Activated CD4-positive, alpha-beta memory T cell treated with anti-CD3 and anti-CD28 coated beads for 36 hours (primary cell): ENCODE results near the gene LENEP. TPM values are rescaled to one million over a fixed set of nuclear protein-coding genes. Genes with fewer than 3 reads are reported as not detected.

Source experiments
- CTCF ChIA-PET: fragments of 350-600 bp; sonication (Branson Sonifier 250); formaldehyde crosslinking; loops from one replicate; lab custom pipeline; 2021; ENCODE audit warnings: antibody characterized with exemption, inconsistent platforms; lab: Charles Lee
- POLR2A ChIA-PET: fragments of 350-600 bp; sonication (Branson Sonifier 250); formaldehyde crosslinking; loops from one replicate; lab custom pipeline; 2021; ENCODE audit warnings: antibody characterized with exemption; lab: Charles Lee
- DNase-seq: peaks from one replicate; pipeline ENCODE4 v3.0.0-alpha.2; 2020
- H3K27ac Mint-ChIP-seq: one replicate; pipeline ENCODE4 v1.8.0; 2021; ENCODE audit warnings: mixed read lengths
- H3K27me3 Mint-ChIP-seq: one replicate; pipeline ENCODE4 v1.8.0; 2021; ENCODE audit warnings: mixed read lengths
- H3K36me3 Mint-ChIP-seq: one replicate; pipeline ENCODE4 v1.8.0; 2021; ENCODE audit warnings: mixed read lengths
- H3K4me1 Mint-ChIP-seq: one replicate; pipeline ENCODE4 v1.8.0; 2021; ENCODE audit warnings: low read depth, mixed read lengths
- H3K4me3 Mint-ChIP-seq: one replicate; pipeline ENCODE4 v1.8.0; 2021; ENCODE audit warnings: mild to moderate bottlenecking, mixed read lengths
- H3K9me3 Mint-ChIP-seq: one replicate; pipeline ENCODE4 v1.8.0; 2021; ENCODE audit warnings: mixed read lengths
- intact Hi-C: fragments of 100-400 bp; cut with micrococcal nuclease; formaldehyde crosslinking; loops from one replicate; pipeline ENCODE4 v1.15.1; 2023
- total RNA-seq, 2 experiments: library from RNA; stranded (reverse); gene quantifications; one replicate each; pipeline ENCODE4 v1.2.3, GENCODE V29; 2021

Gene LENEP
- total RNA-seq, 2 experiments from 2014 or later = 0.36 to 0.56 TPM

GRCh38 chr1:155033524-155033923, 40.1 kb downstream of the LENEP start, which contains the start of the genes DCST1 and DCST2:
Gene DCST1, plus strand, starts transcription at chr1:155033824. Its CDS starts 213 bp downstream, at chr1:155034037.
Gene DCST2, minus strand, starts transcription at chr1:155033781. Its CDS starts 80 bp downstream, at chr1:155033701.
- POLR2A ChIA-PET = no interaction called here
- CTCF ChIA-PET = interaction anchor here (1.0 to 2.3 kb wide), 2 partner anchors 10 to 16 kb away, joined by 4 to 6 read pairs; no protein-coding TSS in a partner anchor
- intact Hi-C loops = no loop called here
- H3K4me1 Mint-ChIP-seq = no peaks in the 10 kb centered on the region
- no peaks in the 10 kb centered on the region for H3K36me3 Mint-ChIP-seq
- no peaks in the 10 kb centered on the region for H3K9me3 Mint-ChIP-seq
- no peak within 1 kb of the TSS for H3K4me3 Mint-ChIP-seq
- no peaks in the 10 kb centered on the region for H3K27me3 Mint-ChIP-seq
- H3K27ac Mint-ChIP-seq = no peak within 1 kb of the TSS
- no peak for DNase-seq

GRCh38 chr1:155034318-155035208, 41.2 kb downstream of the LENEP start:
- CTCF ChIA-PET = interaction anchor here (0.6 to 2.3 kb wide), 5 partner anchors 9 to 182 kb away, joined by 3 to 6 read pairs (median 3); partner anchors contain the start of gene ADAM15
- Mint-ChIP-seq H3K36me3 (no peaks in the 10 kb centered on the region), H3K4me1 (no peaks in the 10 kb centered on the region), H3K27me3 (peaks cover 2% of the 10 kb centered on the region), H3K4me3 (no peak overlapping the region), H3K9me3 (no peaks in the 10 kb centered on the region), H3K27ac (no peak overlapping the region)
- intact Hi-C loops = no loop called here
- POLR2A ChIA-PET = no interaction called here
- no peak for DNase-seq

GRCh38 chr1:155035936-155036335, 42.5 kb downstream of the LENEP start:
- Mint-ChIP-seq H3K27ac (no peak overlapping the region), H3K9me3 (no peaks in the 10 kb centered on the region), H3K27me3 (peaks cover 2% of the 10 kb centered on the region), H3K4me3 (no peak overlapping the region), H3K4me1 (no peaks in the 10 kb centered on the region), H3K36me3 (no peaks in the 10 kb centered on the region)
- intact Hi-C loops = no loop called here
- ChIA-PET POLR2A (no interaction called here), CTCF (interaction anchor here (1.0 to 2.3 kb wide), 3 partner anchors 8 to 15 kb away, joined by 3 to 6 read pairs (median 3); partner anchors contain the start of gene ADAM15)
- DNase-seq = no peak

- H3K4me3 Mint-ChIP-seq = no peak overlapping the region
- intact Hi-C loops = no loop called here
- no peak for DNase-seq
- no peak overlapping the region for H3K27ac Mint-ChIP-seq
- CTCF ChIA-PET = interaction anchor here (5.2 kb wide), 1 partner anchor 13 kb away, joined by 23 read pairs; the partner anchor contains the start of gene ADAM15
- H3K9me3 Mint-ChIP-seq = no peaks in the 10 kb centered on the region
- POLR2A ChIA-PET = no interaction called here
- H3K36me3 Mint-ChIP-seq = no peaks in the 10 kb centered on the region
- H3K4me1 Mint-ChIP-seq = no peaks in the 10 kb centered on the region
- peaks cover 2% of the 10 kb centered on the region for H3K27me3 Mint-ChIP-seq
Observed at GRCh38 chr1:155037043-155037442, 43.7 kb downstream of the LENEP start.

- Mint-ChIP-seq H3K36me3 (no peaks in the 10 kb centered on the region), H3K4me3 (no peak overlapping the region), H3K4me1 (no peaks in the 10 kb centered on the region), H3K9me3 (no peaks in the 10 kb centered on the region), H3K27me3 (peaks cover 2% of the 10 kb centered on the region), H3K27ac (no peak overlapping the region)
- DNase-seq = no peak
- ChIA-PET CTCF (interaction anchor here (1.0 to 5.2 kb wide), 3 partner anchors 12 to 43 kb away, joined by 3 to 23 read pairs (median 10); partner anchors contain the start of gene ADAM15), POLR2A (no interaction called here)
- intact Hi-C loops = no loop called here
Observed at GRCh38 chr1:155037851-155038441, 44.6 kb downstream of the LENEP start.

- POLR2A ChIA-PET = no interaction called here
Observed at GRCh38 chr1:155038602-155039307, 45.4 kb downstream of the LENEP start.

GRCh38 chr1:155039308-155039669, 45.9 kb downstream of the LENEP start:
- ChIA-PET CTCF (interaction anchor here (0.5 to 5.2 kb wide), 6 partner anchors 11 to 166 kb away, joined by 3 to 23 read pairs (median 4); partner anchors contain the start of gene ADAM15), POLR2A (no interaction called here)
- intact Hi-C loops = no loop called here
- no peaks in the 10 kb centered on the region for H3K9me3 Mint-ChIP-seq
- H3K36me3 Mint-ChIP-seq = no peaks in the 10 kb centered on the region
- no peak overlapping the region for H3K27ac Mint-ChIP-seq
- peaks cover 2% of the 10 kb centered on the region for H3K27me3 Mint-ChIP-seq
- H3K4me1 Mint-ChIP-seq = no peaks in the 10 kb centered on the region
- no peak overlapping the region for H3K4me3 Mint-ChIP-seq
- no peak for DNase-seq

More at GRCh38 chr1:155038602-155039307, 45.4 kb downstream of the LENEP start:
- H3K9me3 Mint-ChIP-seq = no peaks in the 10 kb centered on the region
- H3K27ac Mint-ChIP-seq = no peak overlapping the region
- no peaks in the 10 kb centered on the region for H3K36me3 Mint-ChIP-seq
- H3K4me3 Mint-ChIP-seq = no peak overlapping the region
- no peak for DNase-seq
- intact Hi-C loops = no loop called here
- H3K4me1 Mint-ChIP-seq = no peaks in the 10 kb centered on the region
- CTCF ChIA-PET = interaction anchor here (0.5 to 5.2 kb wide), 6 partner anchors 12 to 166 kb away, joined by 3 to 23 read pairs (median 4); partner anchors contain the start of gene ADAM15
- H3K27me3 Mint-ChIP-seq = peaks cover 2% of the 10 kb centered on the region

- intact Hi-C loops = no loop called here
- Mint-ChIP-seq H3K27me3 (peaks cover 2% of the 10 kb centered on the region), H3K4me3 (no peak overlapping the region), H3K36me3 (no peaks in the 10 kb centered on the region), H3K9me3 (no peaks in the 10 kb centered on the region), H3K4me1 (peaks cover 7% of the 10 kb centered on the region), H3K27ac (no peak overlapping the region)
- ChIA-PET CTCF (interaction anchor here (1.0 to 15.3 kb wide), 5 partner anchors 10 to 481 kb away, joined by 3 to 245 read pairs (median 4); partner anchors contain the start of genes ADAM15 and EFNA4), POLR2A (interaction anchor here (1.1 kb wide), 1 partner anchor 20 kb away, joined by 3 read pairs; no protein-coding TSS in a partner anchor)
- DNase-seq = no peak
Observed at GRCh38 chr1:155040358-155041093, 47.1 kb downstream of the LENEP start.

- no peak for DNase-seq
- no peaks in the 10 kb centered on the region for H3K9me3 Mint-ChIP-seq
- H3K27me3 Mint-ChIP-seq = peaks cover 2% of the 10 kb centered on the region
- ChIA-PET POLR2A (no interaction called here), CTCF (interaction anchor here (1.3 to 15.3 kb wide), 5 partner anchors 17 to 125 kb away, joined by 5 to 245 read pairs (median 19); partner anchors contain the start of gene EFNA4)
- H3K36me3 Mint-ChIP-seq = no peaks in the 10 kb centered on the region
- H3K27ac Mint-ChIP-seq = no peak overlapping the region
- peaks cover 7% of the 10 kb centered on the region for H3K4me1 Mint-ChIP-seq
- no peak overlapping the region for H3K4me3 Mint-ChIP-seq
- intact Hi-C loops = no loop called here
Observed at GRCh38 chr1:155042789-155043188, 49.4 kb downstream of the LENEP start.

- H3K27ac Mint-ChIP-seq = no peak overlapping the region
- peaks cover 7% of the 10 kb centered on the region for H3K4me1 Mint-ChIP-seq
- H3K4me3 Mint-ChIP-seq = no peak overlapping the region
- DNase-seq = no peak
- ChIA-PET CTCF (interaction anchor here (0.9 to 15.3 kb wide), 18 partner anchors 9 to 129 kb away, joined by 3 to 245 read pairs (median 6); partner anchors contain the start of genes DCST1, EFNA4, KRTCAP2 and PBXIP1), POLR2A (no interaction called here)
- peaks cover 2% of the 10 kb centered on the region for H3K27me3 Mint-ChIP-seq
- H3K36me3 Mint-ChIP-seq = no peaks in the 10 kb centered on the region
- intact Hi-C loops = no loop called here
- H3K9me3 Mint-ChIP-seq = no peaks in the 10 kb centered on the region
Observed at GRCh38 chr1:155043301-155043702, 49.9 kb downstream of the LENEP start.
